HG02884 (cell line): ENCODE data around the gene OR5C1.
"Not testable (repeated sequence)": the region's sequence is repeated elsewhere in the genome, so short reads cannot be mapped to it uniquely, and the experiment has no call there.

Experiments
- ATAC-seq: cut with Tn5 transposase; IDR thresholded peaks from one replicate; pipeline ENCODE4 v1.9.1; 2021; ENCODE audit warnings: mild to moderate bottlenecking, moderate library complexity; ENCODE audit not compliant: unreplicated experiment

The OR5C1 gene

DNA sequence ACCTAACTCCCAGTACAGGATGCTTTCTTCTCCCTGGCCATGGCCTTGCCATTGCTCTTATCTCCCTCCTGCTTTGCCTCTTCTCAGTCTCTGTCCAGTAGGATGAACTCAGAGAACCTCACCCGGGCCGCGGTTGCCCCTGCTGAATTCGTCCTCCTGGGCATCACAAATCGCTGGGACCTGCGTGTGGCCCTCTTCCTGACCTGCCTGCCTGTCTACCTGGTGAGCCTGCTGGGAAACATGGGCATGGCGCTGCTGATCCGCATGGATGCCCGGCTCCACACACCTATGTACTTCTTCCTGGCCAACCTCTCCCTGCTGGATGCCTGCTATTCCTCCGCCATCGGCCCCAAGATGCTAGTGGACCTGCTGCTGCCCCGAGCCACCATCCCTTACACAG lies at the start of gene OR5C1:
OR5C1 (plus strand) TSS at position 103 of the 400 bp plus-strand sequence; CDS start at position 103, 0 bp downstream.
- no peak for ATAC-seq

DNA sequence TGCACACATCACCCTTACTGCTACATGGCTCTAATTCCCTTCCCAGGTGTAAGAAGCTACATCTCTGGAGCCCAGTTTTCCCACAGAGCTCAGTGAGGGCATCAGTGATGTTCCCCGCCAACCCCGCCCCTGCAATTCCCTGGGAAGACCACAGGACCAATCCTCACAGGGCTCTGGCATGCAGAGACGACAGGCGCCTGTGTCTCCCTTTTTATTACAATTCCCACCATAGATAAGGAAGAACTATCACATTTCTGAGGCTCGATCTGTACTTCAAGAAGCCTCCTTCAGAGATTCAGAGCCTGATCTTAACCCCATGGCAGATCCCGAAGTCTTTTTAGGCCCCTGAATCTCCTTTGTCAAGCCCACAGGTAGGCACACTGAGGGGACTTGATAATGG lies 46.7 kb upstream of the OR5C1 start, which contains the start of gene OR1L6:
OR1L6 (plus strand) TSS at position 301 of the 400 bp plus-strand sequence. CDS start 7,545 bp downstream, outside the sequence.
- ATAC-seq: no peak

DNA sequence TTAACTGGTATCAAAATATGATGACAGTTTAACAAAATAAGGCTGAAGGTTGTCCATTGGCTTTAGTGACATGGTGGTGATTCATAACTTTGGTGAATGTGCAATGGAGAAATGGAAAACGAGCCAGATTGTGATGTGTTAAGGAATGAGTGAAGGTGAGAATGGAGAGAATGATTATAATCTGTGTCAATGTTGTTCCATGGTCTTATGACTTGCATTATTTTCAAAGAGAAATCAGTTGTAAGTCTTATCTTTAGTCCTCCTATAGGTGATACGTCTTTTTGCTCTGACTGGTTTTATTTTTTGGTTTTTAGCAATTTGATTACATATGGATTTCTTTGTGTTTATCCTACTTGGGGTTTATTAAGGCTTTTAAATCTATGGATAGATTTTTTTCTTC lies 33.9 kb upstream of the OR5C1 start:
- no peak for ATAC-seq

DNA sequence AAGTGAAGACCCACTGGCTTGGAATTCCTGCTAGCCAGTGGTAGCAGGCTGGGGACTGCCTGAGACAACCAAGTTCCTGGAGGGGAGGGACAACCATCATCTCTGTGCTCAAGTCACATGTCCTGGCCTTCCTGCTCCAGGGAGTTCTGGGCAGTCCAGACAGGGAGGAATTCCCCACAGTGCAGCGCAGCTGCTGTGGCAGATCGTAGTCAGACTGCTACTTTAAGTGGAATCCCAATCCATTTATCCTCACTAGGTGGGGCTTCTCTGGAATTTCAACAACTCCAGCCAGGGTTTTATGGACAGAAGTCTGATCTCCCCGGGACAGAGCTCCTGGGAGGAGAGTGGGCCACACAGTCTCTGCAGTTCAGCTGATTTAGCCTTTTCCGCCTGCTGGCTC lies 20.9 kb upstream of the OR5C1 start:
- no peak for ATAC-seq

DNA sequence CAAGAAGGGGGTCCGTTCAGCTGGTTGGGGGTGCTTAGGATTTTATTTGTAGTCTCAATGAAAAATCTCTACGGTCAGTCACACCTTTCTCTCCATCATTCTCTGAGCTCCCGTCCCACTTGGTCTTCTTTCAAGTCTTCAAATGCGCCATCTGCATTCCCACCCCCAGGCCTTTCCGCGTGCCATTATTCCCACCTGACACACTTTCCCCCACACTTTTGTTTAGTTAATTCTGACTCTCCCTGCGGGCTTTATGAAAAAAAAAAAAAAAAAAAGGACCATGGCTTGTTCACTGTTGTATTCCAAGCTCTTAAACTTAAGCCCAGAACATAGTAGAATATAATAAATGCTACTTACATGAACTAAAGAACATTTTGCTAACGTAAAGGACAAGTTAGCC lies 11.7 kb upstream of the OR5C1 start:
- no peak for ATAC-seq

DNA sequence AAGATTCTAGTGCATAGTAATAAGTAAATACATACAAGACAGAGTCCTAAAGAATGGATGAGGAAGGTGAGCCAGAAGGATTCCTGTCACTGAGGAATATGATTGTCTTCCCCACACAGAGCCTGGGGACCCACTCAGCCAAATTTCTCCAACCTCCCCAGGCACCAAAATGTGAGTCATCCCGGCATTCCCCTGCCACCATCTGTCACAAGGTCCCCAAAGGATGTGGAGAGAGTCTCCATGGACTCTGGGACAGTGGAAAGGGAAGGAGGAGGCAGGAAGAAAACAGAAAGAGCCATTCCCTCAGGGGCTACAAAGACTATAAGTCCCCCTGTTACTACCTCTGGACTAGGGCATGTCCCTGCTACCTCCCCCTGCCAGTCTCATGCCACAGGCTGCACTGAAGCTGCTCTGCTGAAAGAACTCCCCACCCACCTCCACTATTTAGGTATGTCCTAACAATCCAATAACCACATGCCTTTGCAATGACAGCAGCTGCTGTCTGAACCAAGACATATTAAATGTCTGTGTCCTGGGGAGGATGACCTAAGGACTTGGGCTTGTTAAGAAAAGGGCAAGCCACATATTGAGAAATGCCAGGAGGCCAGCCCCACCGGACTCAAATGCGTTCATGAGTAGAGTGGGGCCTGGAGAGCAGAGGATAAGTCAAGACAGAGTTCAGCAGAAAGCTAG lies 10.7 kb upstream of the OR5C1 start:
- no peak for ATAC-seq

DNA sequence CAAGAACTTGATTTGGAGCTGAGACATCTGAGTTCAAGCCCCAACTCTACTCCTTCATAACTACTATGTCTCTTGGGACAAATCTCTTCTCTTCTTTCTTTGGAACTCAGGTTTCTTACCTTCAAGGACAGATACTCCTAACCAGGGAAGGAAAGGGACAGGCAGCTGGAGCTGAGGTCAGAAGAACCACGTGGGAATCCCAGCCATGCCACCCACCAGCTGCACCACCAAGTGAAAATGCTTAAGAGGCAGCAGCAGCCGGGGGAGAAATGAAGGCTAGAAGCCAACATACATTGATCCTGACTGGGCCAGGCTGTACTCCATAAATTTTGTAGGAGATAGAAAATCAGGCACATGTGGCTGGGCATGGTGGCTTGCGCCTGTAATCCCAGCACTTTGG lies 9.6 kb upstream of the OR5C1 start:
- ATAC-seq: no peak

DNA sequence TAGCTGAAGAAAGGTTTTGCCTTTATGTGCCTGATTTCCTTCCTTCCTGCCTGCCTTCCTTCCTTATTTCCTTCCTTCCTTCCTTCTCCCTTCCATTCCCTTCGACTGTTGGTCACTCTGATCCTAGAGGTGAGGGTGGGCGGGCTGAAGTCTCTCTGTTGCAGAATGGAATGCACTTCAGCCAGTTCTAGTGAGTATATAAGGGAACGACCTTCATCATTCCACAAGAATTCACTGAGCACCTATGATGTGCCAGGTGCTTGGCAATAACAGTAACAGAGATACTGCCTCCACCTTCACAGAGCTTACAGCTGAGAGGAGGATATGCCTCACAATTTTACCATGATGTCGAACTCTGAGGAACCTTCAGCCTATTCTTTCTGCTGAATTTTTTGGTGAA lies 8.7 kb upstream of the OR5C1 start:
- no peak for ATAC-seq

DNA sequence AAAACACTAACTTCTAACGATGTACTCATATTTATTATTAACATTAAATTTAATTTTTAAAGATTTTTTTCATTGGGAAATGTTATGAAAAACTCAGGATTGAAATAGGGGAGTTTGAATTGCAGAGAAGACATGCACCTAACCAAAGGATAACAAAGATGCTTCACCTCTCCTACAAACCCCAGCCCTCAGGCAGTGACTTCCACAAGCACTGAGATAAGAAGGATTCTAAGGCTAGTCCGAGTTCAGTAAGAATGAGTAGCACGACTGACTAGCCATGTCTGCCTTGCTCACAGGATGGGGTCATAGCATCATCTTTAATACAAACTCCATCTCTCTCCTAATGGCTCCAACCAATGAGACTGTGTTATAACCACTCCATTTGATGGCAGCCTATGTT lies 7.1 kb upstream of the OR5C1 start:
- no peak for ATAC-seq

DNA sequence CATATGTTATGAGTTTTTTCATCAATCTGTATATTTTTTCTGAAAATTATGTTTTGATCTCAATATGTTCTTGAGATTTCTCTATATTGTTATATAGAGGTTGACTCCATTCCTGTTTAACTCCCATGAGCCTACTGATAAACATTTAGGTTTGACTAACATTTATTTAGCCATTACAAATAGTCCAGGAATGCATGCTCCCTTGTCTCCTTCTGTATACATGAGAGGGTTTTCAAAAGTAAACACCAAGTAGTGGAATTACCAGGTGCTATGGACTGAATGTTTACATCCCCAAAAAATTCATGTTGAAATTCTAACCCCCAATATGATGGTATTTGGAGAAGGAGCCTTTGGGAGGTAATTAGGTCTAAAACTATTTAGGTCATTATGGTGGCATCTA lies 3.5 kb upstream of the OR5C1 start:
- no peak for ATAC-seq

DNA sequence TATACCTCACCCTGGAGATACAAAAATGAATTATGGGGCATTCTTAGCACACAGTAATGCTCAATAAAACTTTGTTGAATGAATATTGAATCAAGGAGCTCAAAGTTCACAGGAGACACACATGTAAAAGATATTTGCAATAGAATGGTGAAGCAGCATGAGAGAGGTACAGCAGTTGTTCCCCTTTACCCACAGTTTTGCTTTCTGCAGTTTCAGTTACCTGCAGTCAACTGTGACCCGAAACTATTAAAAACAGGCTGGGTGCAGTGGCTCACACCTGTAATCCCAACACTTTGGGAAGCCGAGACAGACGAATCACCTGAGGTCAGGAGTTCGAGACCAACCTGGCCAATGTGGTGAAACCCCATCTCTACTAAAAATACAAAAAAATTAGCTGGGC lies 2.4 kb upstream of the OR5C1 start:
- no peak for ATAC-seq

DNA sequence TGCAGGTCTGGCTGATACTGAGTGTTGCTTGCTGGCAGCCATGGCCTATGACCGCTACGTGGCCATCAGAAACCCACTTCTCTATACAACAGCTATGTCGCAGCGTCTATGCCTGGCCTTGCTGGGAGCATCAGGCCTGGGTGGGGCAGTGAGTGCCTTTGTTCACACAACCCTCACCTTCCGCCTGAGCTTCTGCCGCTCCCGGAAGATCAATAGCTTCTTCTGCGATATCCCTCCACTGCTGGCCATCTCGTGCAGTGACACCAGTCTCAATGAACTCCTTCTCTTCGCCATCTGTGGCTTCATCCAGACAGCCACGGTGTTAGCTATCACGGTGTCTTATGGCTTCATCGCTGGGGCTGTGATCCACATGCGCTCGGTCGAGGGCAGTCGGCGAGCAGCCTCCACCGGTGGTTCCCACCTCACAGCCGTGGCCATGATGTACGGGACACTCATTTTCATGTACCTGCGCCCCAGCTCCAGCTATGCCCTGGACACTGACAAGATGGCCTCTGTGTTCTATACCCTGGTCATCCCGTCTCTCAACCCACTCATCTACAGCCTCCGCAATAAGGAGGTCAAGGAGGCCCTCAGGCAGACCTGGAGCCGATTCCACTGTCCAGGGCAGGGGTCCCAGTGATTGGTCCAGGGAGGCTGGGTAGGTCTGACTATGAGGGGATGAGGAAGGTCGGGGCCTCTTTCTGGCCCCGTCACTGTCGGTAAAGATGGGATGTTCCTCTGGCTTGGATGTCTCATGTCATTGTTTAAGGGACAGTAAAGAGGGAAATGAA lies 718 bp downstream of the OR5C1 start:
- ATAC-seq: no peak

DNA sequence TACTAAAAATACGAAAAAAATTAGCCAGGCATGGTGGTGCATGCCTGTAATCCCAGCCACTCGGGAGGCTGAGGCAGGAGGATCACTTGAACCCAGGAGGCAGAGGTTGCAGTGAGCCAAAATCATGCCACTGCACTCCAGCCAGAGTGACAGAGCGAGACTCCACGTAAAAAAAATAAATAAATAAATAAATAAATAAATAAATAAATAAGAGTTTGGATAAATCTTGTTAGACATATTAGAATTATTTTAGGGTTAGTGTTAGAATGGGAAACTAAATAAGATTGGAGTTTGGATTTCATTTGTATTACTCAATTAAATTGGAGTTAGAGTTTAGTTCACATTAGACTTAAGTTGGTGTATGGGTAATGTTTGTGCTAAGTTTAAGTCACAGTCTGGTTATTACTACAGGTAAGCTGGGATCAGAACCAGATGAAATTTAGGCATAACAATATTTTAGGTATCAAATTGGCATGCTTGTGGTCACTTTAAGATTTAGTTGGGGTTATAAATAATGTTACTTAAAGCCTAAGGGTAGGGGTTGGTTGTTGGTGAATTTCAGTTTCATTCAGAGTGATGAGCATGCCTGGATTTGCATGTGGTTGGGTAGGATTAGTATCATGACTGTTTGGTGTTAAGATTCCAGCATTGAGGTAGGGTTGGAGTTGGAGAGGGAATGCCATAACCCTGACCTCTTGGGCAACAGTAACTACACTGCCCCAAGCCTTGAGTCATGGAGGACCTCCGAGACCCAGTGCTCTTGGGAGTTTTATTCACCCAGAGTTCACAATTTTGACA lies 3.3 kb downstream of the OR5C1 start:
- ATAC-seq: no peak

DNA sequence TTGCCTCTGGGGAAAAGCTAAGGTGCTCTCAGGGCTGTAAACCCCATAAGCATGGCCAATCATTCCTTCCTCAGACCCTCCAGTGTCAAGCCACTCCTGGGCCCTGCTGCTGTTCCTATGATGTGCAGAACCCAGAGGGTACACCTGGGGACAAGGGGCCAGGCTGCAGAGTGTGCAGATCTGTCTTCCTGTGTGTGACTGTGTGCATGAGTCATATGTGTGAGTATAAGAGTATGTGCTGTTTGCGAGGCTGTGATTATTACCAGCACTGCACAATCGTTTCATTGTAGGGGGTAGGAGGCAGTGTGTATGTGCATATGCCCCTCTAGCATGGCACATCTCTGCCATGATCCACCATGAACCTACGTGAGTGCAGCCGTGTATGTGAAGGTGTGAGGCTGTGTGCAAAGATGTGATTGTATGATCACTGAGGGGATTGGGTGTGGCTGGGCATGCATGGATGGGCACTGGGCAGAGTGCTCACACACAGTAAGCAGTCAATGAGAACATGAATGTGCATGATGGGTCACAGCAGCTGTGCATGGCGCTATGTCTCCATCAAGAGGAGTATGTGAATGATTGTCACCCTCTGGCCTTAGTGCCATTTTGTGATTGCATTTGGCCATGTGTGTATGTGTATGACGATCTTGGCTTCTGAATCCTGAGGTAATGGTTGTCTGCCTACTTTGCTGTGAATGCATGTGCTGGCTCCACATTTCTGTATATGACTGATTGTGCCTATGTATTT lies 8.8 kb downstream of the OR5C1 start:
- ATAC-seq: no peak

DNA sequence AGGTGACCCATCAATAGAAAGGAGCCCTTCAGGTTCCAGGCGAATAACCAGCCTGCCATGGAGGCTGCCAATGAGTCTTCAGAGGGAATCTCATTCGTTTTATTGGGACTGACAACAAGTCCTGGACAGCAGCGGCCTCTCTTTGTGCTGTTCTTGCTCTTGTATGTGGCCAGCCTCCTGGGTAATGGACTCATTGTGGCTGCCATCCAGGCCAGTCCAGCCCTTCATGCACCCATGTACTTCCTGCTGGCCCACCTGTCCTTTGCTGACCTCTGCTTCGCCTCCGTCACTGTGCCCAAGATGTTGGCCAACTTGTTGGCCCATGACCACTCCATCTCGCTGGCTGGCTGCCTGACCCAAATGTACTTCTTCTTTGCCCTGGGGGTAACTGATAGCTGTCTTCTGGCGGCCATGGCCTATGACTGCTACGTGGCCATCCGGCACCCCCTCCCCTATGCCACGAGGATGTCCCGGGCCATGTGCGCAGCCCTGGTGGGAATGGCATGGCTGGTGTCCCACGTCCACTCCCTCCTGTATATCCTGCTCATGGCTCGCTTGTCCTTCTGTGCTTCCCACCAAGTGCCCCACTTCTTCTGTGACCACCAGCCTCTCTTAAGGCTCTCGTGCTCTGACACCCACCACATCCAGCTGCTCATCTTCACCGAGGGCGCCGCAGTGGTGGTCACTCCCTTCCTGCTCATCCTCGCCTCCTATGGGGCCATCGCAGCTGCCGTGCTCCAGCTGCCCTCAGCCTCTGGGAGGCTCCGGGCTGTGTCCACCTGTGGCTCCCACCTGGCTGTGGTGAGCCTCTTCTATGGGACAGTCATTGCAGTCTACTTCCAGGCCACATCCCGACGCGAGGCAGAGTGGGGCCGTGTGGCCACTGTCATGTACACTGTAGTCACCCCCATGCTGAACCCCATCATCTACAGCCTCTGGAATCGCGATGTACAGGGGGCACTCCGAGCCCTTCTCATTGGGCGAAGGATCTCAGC lies 11.6 kb downstream of the OR5C1 start, which contains the start of gene OR1K1:
OR1K1 (plus strand) TSS at position 58 of the 995 bp plus-strand sequence; CDS start at position 58, 0 bp downstream.
- no peak for ATAC-seq

DNA sequence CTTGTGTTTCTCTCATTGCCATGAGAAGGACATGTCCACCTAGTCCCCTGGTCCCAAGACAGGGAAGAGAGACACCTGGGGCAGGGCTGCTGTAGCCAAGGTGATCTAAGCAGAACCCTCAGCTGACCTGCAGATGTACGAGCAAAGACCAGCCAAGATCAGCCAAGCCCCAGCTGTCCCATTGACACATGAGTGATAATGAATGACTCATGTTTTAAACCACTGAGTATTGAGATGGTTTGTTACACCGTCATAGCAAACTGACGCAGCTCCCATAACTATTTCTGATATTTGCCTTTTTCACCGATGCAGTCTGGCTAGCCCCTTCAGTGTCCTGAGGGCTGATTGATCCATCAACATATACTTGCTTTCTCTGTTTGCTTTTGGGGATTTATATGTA lies 17.9 kb downstream of the OR5C1 start:
- ATAC-seq: no peak

DNA sequence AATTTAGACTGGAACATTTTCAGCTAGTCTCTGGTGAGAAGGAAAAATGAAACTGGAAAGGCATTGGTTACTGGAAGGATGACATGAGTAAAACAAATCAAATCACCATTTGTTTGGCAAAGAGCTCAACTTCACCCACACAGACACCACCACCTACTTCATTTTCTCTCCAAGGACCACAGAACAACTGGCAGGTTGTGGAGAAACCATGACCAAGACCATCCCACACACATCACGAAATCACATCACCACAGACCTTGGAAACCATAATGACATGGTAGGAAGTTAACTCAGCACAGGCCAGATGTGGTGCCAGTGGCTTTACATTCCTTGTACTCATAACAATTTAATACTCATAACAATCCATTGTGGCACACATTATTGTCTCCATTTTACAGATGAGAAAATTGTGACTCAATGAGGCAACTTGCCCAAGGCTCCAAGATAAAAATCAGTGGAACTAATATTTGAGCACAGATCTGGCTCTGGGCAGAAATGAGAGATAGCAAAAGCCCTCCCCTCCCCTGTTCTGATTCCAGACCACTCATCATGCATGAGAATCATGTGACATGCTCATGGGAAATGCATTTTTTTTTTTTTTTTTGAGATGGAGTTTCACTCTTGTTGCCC lies 18.7 kb downstream of the OR5C1 start:
- no peak for ATAC-seq

DNA sequence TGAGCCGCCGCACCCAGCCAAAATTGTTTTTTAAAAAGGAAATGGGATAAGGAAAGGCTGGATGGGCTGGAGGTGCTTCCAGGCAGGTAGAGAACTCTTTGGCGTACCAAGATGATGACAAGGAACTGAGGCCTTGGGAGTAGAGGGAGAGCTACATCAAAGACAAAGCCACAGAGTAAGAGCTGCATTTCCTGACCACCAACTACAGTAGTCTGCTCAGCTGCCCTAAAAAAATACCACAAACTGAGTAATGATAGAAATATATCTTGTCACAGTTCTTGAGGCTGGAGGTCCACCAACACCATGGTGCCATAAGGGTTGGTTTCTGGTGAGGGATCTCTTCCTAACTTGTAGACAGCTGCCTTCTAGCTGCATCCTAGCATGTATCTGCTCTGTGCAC lies 19.4 kb downstream of the OR5C1 start:
- ATAC-seq: no peak

DNA sequence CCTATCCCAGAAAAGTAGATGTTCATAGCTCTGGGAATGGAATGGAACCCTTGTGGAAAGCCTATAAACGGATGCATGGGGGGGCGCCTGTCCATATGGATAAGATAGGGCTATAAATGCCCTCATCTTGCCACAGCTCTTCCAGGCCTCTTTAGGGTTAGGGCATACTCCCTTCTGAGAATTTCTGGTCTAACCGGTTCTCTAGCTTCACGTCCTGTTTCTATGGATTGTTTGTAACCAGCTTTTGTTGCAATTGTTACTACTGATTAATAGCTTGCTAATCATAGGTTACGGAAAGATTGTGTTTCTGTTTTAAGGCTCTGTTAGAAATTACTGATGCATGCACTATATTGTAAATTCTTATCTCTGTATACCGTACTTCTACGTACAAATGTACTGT lies 20.5 kb downstream of the OR5C1 start:
- not testable (repeated sequence) for ATAC-seq
